ENCODE results near the gene HMBS. TPM values are rescaled to one million over a fixed set of nuclear protein-coding genes. Genes with fewer than 3 reads are reported as not detected.

Gene HMBS
- total RNA-seq, 1 donor from 2014 or later: 39.8 TPM

GRCh38 chr11:119108146-119108856 is 23.6 kb downstream of the HMBS start:
- H3K9me3 Mint-ChIP-seq (ENCODE audit: low read depth): no peaks in the 10 kb centered on the region
- H3K4me1 Mint-ChIP-seq (ENCODE audit: low read depth): peaks cover 4% of the 10 kb centered on the region
- no peaks in the 10 kb centered on the region for H3K36me3 Mint-ChIP-seq (ENCODE audit: insufficient read depth)
- DNase-seq (ENCODE audit: low spot score, unreplicated experiment): no peak
- peak overlapping the region; percentile 8 for H3K27ac Mint-ChIP-seq
- H3K27me3 Mint-ChIP-seq: peaks cover 15% of the 10 kb centered on the region
- TF ChIP-seq, protein P1, sequence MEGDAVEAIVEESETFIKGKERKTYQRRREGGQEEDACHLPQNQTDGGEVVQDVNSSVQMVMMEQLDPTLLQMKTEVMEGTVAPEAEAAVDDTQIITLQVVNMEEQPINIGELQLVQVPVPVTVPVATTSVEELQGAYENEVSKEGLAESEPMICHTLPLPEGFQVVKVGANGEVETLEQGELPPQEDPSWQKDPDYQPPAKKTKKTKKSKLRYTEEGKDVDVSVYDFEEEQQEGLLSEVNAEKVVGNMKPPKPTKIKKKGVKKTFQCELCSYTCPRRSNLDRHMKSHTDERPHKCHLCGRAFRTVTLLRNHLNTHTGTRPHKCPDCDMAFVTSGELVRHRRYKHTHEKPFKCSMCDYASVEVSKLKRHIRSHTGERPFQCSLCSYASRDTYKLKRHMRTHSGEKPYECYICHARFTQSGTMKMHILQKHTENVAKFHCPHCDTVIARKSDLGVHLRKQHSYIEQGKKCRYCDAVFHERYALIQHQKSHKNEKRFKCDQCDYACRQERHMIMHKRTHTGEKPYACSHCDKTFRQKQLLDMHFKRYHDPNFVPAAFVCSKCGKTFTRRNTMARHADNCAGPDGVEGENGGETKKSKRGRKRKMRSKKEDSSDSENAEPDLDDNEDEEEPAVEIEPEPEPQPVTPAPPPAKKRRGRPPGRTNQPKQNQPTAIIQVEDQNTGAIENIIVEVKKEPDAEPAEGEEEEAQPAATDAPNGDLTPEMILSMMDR (IDR thresholded peaks at IDR 0.05; ENCODE audit: unreplicated experiment): no peak
- H3K4me3 Mint-ChIP-seq (ENCODE audit: low read depth): peak overlapping the region; percentile 76

DNA sequence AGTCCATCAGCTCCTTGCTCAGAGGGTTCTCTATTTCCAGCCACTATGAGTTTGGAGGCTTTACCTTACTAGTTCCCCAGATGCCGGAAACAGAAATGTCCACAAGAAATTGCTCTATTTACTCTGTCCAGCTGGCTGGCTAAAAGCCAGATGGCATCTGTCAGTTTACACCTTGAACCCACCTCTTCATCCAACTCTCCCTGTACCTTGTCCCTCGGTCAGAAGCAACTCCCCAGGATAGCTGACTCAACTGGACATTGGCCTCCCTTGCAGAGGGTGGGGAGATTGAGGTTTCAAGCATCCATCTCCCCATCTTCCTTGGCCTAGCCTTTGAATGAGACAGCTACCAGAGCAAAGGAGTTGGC is 24.2 kb downstream of the HMBS start:
- H3K27me3 Mint-ChIP-seq: peaks cover 15% of the 10 kb centered on the region
- H3K36me3 Mint-ChIP-seq (ENCODE audit: insufficient read depth): no peaks in the 10 kb centered on the region
- H3K4me3 Mint-ChIP-seq (ENCODE audit: low read depth): peak overlapping the region; percentile 76

GRCh38 chr11:119109843-119110242 is 25.2 kb downstream of the HMBS start:
- Mint-ChIP-seq H3K4me1 (ENCODE audit: low read depth) (peaks cover 4% of the 10 kb centered on the region), H3K27ac (no peak overlapping the region), H3K9me3 (ENCODE audit: low read depth) (no peaks in the 10 kb centered on the region), H3K4me3 (ENCODE audit: low read depth) (no peak overlapping the region), H3K36me3 (ENCODE audit: insufficient read depth) (no peaks in the 10 kb centered on the region), H3K27me3 (peaks cover 15% of the 10 kb centered on the region)
- DNase-seq (ENCODE audit: low spot score, unreplicated experiment): no peak
- TF ChIP-seq, protein P1 (IDR thresholded peaks at IDR 0.05; ENCODE audit: unreplicated experiment): no peak

More for the DNA sequence above, 24.2 kb downstream of the HMBS start:
- DNase-seq (ENCODE audit: low spot score, unreplicated experiment): no peak
- Mint-ChIP-seq H3K27ac (peak overlapping the region; percentile 75), H3K4me1 (ENCODE audit: low read depth) (peaks cover 4% of the 10 kb centered on the region), H3K9me3 (ENCODE audit: low read depth) (no peaks in the 10 kb centered on the region)
- TF ChIP-seq, protein P1 (IDR thresholded peaks at IDR 0.05; ENCODE audit: unreplicated experiment): no peak

- Mint-ChIP-seq H3K9me3 (ENCODE audit: low read depth) (no peaks in the 10 kb centered on the region), H3K4me1 (ENCODE audit: low read depth) (peaks cover 4% of the 10 kb centered on the region), H3K27ac (no peak overlapping the region), H3K27me3 (peaks cover 15% of the 10 kb centered on the region), H3K36me3 (ENCODE audit: insufficient read depth) (no peaks in the 10 kb centered on the region), H3K4me3 (ENCODE audit: low read depth) (no peak overlapping the region)
- TF ChIP-seq, protein P1 (IDR thresholded peaks at IDR 0.05; ENCODE audit: unreplicated experiment): no peak
- no peak for DNase-seq (ENCODE audit: low spot score, unreplicated experiment)
These were observed 25.8 kb downstream of the HMBS start for GRCh38 chr11:119110439-119110838.

- Mint-ChIP-seq H3K4me1 (ENCODE audit: low read depth) (peaks cover 4% of the 10 kb centered on the region), H3K4me3 (ENCODE audit: low read depth) (no peak overlapping the region), H3K27ac (no peak overlapping the region), H3K9me3 (ENCODE audit: low read depth) (no peaks in the 10 kb centered on the region), H3K36me3 (ENCODE audit: insufficient read depth) (no peaks in the 10 kb centered on the region), H3K27me3 (peaks cover 15% of the 10 kb centered on the region)
- no peak for DNase-seq (ENCODE audit: low spot score, unreplicated experiment)
- TF ChIP-seq, protein P1 (IDR thresholded peaks at IDR 0.05; ENCODE audit: unreplicated experiment): no peak
These were observed 26.8 kb downstream of the HMBS start for GRCh38 chr11:119111361-119111925.

Measured in progenitor cell of endocrine pancreas (in vitro differentiated cells).